Mucosa of rectum (tissue), 2 donors: Measurements from ENCODE around the gene PANK4.

Source experiments
- H3K27ac ChIP-seq, 2 donors: one replicate each; pipeline ENCODE4 v1.7.0; 2013; ENCODE audit warnings: inconsistent platforms in 2 of 2, low read depth in 2 of 2, low read length in 2 of 2
- H3K27me3 ChIP-seq, 2 donors: one replicate each; pipeline ENCODE4 v1.7.0; 2013; ENCODE audit warnings: low read length in 2 of 2; ENCODE audit not compliant: control insufficient read depth in 2 of 2, insufficient read depth in 2 of 2
- H3K36me3 ChIP-seq, 2 donors: one replicate each; pipeline ENCODE4 v1.7.0; 2013; ENCODE audit warnings: low read length in 2 of 2; ENCODE audit not compliant: control insufficient read depth in 2 of 2, insufficient read depth in 2 of 2
- H3K4me1 ChIP-seq, 2 donors: one replicate each; pipeline ENCODE4 v1.7.0; 2013; ENCODE audit warnings: low read length in 2 of 2, mild to moderate bottlenecking in 1 of 2; ENCODE audit not compliant: control insufficient read depth in 2 of 2, insufficient read depth in 2 of 2
- H3K4me3 ChIP-seq, 2 donors: one replicate each; pipeline ENCODE4 v1.7.0; 2013; ENCODE audit warnings: low read length in 2 of 2
- H3K9ac ChIP-seq, 2 donors: one replicate each; pipeline ENCODE4 v1.7.0; 2013; ENCODE audit warnings: low read length in 2 of 2, low read depth in 1 of 2, mild to moderate bottlenecking in 1 of 2
- H3K9me3 ChIP-seq, 2 donors: one replicate each; pipeline ENCODE4 v1.7.0; 2013; ENCODE audit warnings: low read length in 2 of 2; ENCODE audit not compliant: control insufficient read depth in 2 of 2
- donor health status: healthy.
- donor health status: Normal muscosa, but diverticular disease.

PANK4 gene

DNA sequence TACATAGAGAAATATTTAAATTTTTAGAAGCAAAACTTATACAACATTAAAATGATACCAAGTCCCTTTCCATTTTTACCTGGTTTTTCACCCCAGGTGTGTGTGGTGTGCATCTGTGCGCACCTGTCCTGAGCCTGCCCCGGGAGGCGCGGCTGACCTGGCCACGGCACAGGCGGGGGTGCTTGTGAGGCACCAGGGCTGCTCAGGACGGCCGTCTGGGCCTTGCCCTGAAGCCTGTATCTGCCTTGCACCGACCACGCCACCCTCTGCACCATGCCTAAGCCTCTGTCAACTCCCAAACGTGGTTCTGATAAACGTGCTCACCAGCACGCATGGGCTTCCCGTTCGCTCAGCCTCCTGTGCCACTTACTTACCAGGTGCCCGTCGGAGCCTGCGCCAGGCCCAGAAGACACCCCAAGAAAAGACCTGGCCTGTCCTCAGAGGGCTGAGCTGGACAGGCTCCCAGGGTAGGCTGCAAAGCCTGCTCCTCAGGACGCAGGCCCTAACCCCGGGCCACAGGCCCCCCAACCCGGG lies 20.9 kb downstream of the PANK4 start:
- Histone ChIP-seq H3K36me3 (peaks cover 13 to 23% of the 10 kb centered on the region in 2 donors), H3K9me3 (no peaks in the 10 kb centered on the region), H3K9ac (no peak overlapping the region), H3K4me3 (no peak overlapping the region), H3K4me1 (no peaks in the 10 kb centered on the region), H3K27ac (no peak overlapping the region), H3K27me3 (peaks cover 0 to 9% of the 10 kb centered on the region in 2 donors)

DNA sequence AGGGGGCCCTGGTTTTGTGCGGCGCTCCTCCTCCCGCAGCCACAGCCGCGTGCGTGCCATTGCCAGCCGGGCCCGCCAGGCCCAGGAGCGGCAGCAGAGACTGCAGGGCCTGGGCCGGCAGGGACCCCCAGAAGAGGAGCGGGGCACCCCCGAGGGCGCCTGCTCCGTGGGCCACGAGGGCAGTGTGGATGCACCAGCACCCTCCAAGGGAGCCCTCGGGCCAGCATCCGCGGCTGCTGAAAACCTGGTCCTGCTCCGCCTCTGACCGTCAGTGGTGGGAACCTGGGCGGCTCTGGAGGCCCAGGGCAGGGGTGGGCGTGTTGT lies 21.5 kb downstream of the PANK4 start:
- no peak overlapping the region for H3K9ac ChIP-seq
- H3K27ac ChIP-seq = no peak overlapping the region
- no peaks in the 10 kb centered on the region for H3K4me1 ChIP-seq
- peaks cover 0 to 9% of the 10 kb centered on the region in 2 donors for H3K27me3 ChIP-seq
- H3K4me3 ChIP-seq = no peak overlapping the region
- peaks cover 11 to 17% of the 10 kb centered on the region in 2 donors for H3K36me3 ChIP-seq
- H3K9me3 ChIP-seq = no peaks in the 10 kb centered on the region

DNA sequence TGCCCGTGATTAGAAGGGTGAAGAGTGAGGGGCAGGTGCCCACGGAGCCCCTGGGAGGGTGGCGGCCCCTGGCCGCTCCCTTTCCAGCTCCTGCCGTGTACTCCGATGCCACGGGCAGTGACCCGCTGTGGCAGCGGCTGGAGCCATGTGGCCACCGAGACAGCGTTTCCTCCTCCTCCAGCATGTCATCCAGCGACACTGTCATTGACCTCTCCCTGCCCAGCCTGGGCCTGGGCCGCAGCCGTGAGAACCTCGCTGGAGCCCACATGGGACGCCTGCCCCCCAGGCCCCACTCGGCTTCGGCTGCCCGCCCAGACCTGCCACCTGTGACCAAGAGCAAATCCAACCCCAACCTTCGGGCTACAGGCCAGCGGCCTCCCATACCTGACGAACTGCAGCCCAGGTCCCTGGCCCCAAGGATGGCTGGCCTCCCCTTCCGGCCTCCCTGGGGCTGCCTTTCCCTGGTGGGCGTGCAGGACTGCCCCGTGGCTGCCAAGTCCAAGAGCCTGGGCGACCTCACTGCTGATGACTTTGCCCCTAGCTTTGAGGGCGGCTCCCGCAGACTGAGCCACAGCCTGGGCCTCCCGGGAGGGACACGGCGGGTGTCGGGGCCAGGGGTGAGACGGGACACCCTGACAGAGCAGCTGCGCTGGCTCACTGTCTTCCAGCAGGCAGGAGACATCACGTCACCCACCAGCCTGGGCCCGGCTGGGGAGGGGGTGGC lies 22.0 kb downstream of the PANK4 start:
- Histone ChIP-seq H3K4me1 (no peaks in the 10 kb centered on the region), H3K36me3 (peaks cover 7 to 12% of the 10 kb centered on the region in 2 donors)

DNA sequence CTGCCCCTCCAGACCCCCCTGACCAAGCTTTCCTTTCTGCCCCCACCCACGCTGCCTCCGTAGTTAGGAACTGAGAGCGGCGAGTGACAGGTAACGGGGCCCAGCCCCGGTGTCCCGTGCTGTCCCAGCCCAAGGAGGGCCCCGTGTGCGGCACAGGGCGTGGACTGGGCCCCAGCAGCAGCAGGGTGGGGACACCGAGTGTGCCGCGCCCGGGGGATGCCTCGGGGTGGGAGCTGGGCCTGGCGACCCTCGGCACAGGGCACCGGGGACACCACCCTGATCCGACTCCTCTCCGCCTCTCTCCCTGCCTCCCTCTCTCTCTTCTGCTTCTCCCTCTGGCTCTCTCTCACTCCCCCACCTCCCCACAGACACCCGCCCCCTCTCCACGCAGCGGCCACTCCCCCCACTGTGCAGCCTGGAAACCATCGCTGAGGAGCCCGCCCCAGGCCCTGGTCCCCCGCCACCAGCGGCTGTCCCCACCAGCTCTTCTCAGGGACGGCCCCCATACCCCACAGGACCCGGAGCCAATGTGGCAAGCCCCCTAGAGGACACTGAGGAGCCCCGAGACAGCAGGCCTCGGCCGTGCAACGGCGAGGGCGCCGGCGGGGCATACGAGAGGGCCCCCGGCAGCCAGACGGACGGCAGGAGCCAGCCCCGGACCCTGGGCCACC lies 22.7 kb downstream of the PANK4 start:
- H3K4me1 ChIP-seq = no peaks in the 10 kb centered on the region
- no peak overlapping the region for H3K4me3 ChIP-seq
- H3K9me3 ChIP-seq = no peaks in the 10 kb centered on the region
- H3K9ac ChIP-seq = no peak overlapping the region
- H3K36me3 ChIP-seq = peaks cover 2 to 5% of the 10 kb centered on the region in 2 donors
- H3K27ac ChIP-seq = no peak overlapping the region
- peaks cover 0 to 9% of the 10 kb centered on the region in 2 donors for H3K27me3 ChIP-seq

More for the DNA sequence above, 22.0 kb downstream of the PANK4 start:
- Histone ChIP-seq H3K9ac (no peak overlapping the region), H3K27me3 (peaks cover 0 to 9% of the 10 kb centered on the region in 2 donors), H3K27ac (no peak overlapping the region), H3K4me3 (no peak overlapping the region), H3K9me3 (no peaks in the 10 kb centered on the region)

DNA sequence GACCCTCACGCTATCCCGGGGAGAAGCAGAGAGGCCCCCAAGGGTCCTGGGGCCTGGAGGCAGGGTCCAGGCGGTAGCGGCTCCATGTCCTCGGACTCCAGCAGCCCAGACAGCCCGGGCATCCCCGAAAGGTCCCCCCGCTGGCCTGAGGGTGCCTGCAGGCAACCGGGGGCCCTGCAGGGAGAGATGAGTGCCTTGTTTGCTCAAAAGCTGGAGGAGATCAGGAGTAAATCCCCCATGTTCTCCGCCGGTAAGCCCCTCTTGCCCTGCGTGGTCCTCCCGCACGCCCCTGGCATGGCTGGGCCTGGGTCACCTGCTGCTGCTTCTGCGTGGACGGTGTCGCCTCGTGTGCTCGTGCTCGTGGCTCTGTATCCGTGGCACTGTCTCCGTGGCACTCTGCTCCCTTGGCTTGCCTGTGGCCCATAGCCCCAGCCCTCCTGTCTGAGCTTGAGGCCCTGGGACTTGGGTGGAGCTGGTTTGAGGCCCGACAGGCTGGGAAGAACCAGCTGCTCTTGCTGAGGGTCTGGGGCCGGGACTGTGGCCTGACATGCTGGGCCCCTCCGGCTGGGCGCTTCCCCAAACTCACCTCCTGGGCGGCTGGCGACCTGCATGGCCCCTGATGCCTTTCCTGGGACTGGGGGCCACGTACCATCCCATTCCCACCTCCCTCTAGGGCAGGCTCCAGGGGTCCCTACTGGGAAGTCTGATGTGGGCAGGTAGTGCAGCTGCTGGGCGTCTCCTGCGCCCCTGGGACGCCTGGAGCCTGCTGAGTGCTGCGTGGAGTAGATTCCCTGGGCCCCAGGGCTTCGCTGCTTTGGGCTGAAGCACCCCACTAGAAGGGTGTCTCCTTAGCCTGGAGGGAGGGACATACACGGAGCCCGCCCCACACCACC lies 23.5 kb downstream of the PANK4 start:
- H3K27me3 ChIP-seq = peaks cover 0 to 9% of the 10 kb centered on the region in 2 donors
- H3K9ac ChIP-seq = no peak overlapping the region
- no peaks in the 10 kb centered on the region for H3K4me1 ChIP-seq

DNA sequence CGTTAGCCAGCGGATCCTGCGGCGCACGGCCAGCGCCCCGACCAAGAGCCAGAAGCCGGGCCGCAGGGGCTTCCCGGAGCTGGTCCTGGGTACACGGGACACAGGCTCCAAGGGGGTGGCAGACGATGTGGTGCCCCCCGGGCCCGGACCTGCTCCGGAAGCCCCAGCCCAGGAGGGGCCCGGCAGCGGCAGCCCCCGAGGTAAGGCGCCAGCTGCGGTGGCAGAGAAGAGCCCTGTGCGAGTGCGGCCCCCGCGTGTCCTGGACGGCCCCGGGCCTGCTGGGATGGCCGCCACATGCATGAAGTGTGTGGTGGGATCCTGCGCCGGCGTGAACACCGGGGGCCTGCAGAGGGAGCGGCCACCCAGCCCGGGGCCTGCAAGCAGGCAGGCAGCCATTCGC lies 24.2 kb downstream of the PANK4 start:
- no peak overlapping the region for H3K4me3 ChIP-seq
- H3K9me3 ChIP-seq = no peaks in the 10 kb centered on the region
- H3K36me3 ChIP-seq = no peaks in the 10 kb centered on the region
- no peak overlapping the region for H3K27ac ChIP-seq
- H3K9ac ChIP-seq = no peak overlapping the region
- no peaks in the 10 kb centered on the region for H3K4me1 ChIP-seq
- peaks cover 0 to 9% of the 10 kb centered on the region in 2 donors for H3K27me3 ChIP-seq

More for the DNA sequence above, 23.5 kb downstream of the PANK4 start:
- peaks cover 0 to 2% of the 10 kb centered on the region in 2 donors for H3K36me3 ChIP-seq
- H3K9me3 ChIP-seq = no peaks in the 10 kb centered on the region
- H3K4me3 ChIP-seq = no peak overlapping the region
- H3K27ac ChIP-seq = no peak overlapping the region

DNA sequence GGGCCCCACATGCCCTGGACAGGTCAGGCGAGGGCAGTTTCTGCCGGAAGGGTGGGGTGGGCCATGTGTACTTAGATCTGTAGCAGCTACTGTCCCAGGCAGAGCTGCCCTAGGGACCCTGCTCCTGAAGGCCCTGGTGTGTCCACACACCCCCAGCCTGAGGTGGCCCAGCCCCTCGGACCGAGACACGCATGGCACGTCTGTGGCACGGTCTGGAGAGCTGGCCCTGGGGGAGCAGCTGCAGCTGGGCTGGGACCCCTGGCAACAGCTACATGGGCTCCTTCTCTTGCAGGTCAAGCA lies 24.6 kb downstream of the PANK4 start:
- no peak overlapping the region for H3K9ac ChIP-seq
- H3K9me3 ChIP-seq = no peaks in the 10 kb centered on the region
- no peak overlapping the region for H3K4me3 ChIP-seq
- H3K4me1 ChIP-seq = no peaks in the 10 kb centered on the region
- no peaks in the 10 kb centered on the region for H3K36me3 ChIP-seq
- H3K27me3 ChIP-seq = peaks cover 0 to 9% of the 10 kb centered on the region in 2 donors
- no peak overlapping the region for H3K27ac ChIP-seq

DNA sequence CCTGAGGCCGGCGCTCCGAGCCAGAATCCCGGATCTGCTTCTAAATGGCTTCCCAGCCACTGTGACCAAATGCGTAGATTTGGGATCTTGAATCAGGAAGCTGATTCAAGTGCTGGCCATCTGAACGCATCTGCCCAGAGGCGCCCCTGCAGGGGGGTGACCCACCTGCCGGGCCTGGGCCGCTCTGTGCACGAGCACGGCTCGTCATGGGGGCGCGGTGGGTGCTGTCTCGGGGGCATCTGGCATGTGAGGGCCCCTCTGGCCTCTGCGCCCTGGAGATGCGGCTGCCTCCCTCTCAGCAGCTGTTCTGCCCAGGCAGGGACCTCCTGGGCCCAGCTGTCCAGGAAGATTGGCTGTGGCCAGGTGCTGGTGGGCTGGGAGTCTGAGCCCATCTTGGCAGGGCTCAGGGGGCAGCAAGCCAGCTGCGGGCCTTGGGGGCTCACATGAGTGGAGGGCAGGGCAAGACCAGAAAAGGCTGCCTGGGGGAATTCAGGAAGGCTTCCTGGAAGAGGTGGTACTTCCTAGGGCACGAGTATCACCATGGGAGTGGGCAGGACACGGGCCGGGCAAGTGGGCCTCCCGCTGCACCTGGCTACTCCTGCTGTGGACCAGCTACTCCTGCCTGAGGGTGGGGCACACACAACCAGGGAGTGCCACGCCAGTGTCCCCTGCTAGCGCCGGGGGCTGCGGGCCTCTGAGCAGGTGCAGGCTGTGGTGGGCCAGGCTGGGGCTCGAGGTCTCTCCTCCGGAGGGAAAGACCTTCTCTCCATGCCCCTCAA lies 25.2 kb downstream of the PANK4 start:
- no peaks in the 10 kb centered on the region for H3K9me3 ChIP-seq
- no peaks in the 10 kb centered on the region for H3K36me3 ChIP-seq
- no peak overlapping the region for H3K9ac ChIP-seq
- H3K27ac ChIP-seq = no peak overlapping the region
- H3K27me3 ChIP-seq = peaks cover 0 to 9% of the 10 kb centered on the region in 2 donors
- H3K4me3 ChIP-seq = no peak overlapping the region
- H3K4me1 ChIP-seq = no peaks in the 10 kb centered on the region

DNA sequence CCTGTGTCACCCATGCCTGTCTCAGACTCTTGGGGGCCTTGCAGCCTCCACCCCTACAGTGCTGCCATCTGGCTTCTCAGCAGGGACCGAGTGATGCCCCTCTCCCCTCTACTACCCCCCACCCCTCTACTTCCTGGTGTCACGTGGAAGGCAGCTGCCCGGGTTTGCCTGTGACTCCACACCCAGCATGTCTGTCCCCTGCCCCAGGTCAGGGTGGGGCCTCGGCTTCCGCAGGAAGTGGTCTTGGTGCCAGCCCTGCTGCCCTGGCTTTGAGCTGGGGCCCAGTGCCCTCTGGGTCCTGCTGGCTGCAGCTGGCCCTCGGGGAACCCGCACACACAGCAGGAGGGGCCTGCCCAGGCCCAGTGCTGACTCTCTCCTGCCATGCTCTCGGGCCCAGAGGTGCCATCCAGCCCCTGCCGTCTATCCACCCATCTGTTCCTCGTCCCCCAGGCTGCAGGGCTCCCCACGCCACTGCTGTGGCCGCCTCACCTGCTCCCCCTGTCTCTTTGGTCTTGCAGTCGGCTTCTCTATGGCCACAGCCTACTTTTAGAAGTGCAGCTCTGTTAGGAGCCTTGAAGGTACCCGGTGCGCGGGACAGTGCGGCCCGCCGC lies 26.3 kb downstream of the PANK4 start:
- H3K4me1 ChIP-seq = no peaks in the 10 kb centered on the region
- peaks cover 0 to 9% of the 10 kb centered on the region in 2 donors for H3K27me3 ChIP-seq
- no peaks in the 10 kb centered on the region for H3K9me3 ChIP-seq
- H3K27ac ChIP-seq = no peak overlapping the region
- H3K4me3 ChIP-seq = no peak overlapping the region
- H3K36me3 ChIP-seq = no peaks in the 10 kb centered on the region
- H3K9ac ChIP-seq = no peak overlapping the region
